Vagina (tissue), 2 donors: ENCODE measurements around the gene MBIP. TPM values are rescaled to one million over a fixed set of nuclear protein-coding genes. Genes with fewer than 3 reads are reported as not detected.

Experiments used
- DNase-seq, 2 donors: peaks; one replicate each; pipeline ENCODE4 v3.0.0-alpha.2; 2017; ENCODE audit errors: extremely low spot score in 2 of 2
- H3K27ac ChIP-seq: fragments of 200-600 bp; sonication (generic); one replicate; pipeline ENCODE4 v1.5.1; 2019
- H3K27me3 ChIP-seq: fragments of 200-600 bp; sonication (generic); one replicate; pipeline ENCODE4 v1.5.1; 2019
- H3K36me3 ChIP-seq, 2 donors: fragments of 200-600 bp; sonication (generic); one replicate each; pipeline ENCODE4 v1.5.1; 2017 to 2019
- H3K4me1 ChIP-seq: fragments of 200-600 bp; sonication (generic); one replicate; pipeline ENCODE4 v1.5.1; 2019
- H3K4me3 ChIP-seq, 2 donors: fragments of 200-600 bp; sonication (generic); 1 replicate in 1 of 2; 2 replicates in 1 of 2; pipeline ENCODE4 v1.5.1; 2016 to 2019
- H3K9me3 ChIP-seq: fragments of 200-600 bp; sonication (generic); one replicate; pipeline ENCODE4 v1.5.1; 2019
- CTCF ChIP-seq, 3 experiments: fragments of 450-650 bp in 2 of 3; fragments of 200-600 bp in 1 of 3; sonication (generic) in 1 of 3; IDR thresholded peaks; one replicate each; pipeline ENCODE4 v1.5.1; 2017 to 2019; ENCODE audit warnings: antibody characterized with exemption in 3 of 3, mild to moderate bottlenecking in 2 of 3, moderate library complexity in 2 of 3
- POLR2A ChIP-seq, 2 donors: fragments of 450-650 bp; IDR thresholded peaks; one replicate each; pipeline ENCODE4 v1.6.1; 2017; ENCODE audit warnings: antibody characterized with exemption in 2 of 2, mild to moderate bottlenecking in 2 of 2, moderate library complexity in 2 of 2
- POLR2AphosphoS5 ChIP-seq, 2 donors: sonication (generic); formaldehyde crosslinking; IDR thresholded peaks; one replicate each; pipeline ENCODE4 v1.9.0; 2017; ENCODE audit warnings: antibody characterized with exemption in 2 of 2, mild to moderate bottlenecking in 2 of 2, low read depth in 1 of 2; ENCODE audit not compliant: insufficient read depth in 1 of 2
- intact Hi-C: fragments of 100-400 bp; cut with DNase I; formaldehyde crosslinking; loops from one replicate; pipeline ENCODE4 v1.15.1; 2023
- total RNA-seq: library from RNA; depleted of rRNA; stranded (reverse); fragments of >200 nt; gene quantifications from one replicate; pipeline ENCODE4 v1.2.3, GENCODE V29; 2016

The MBIP gene
- total RNA-seq, 1 donor from 2014 or later: 8.3 TPM

GRCh38 chr14:36284971-36285595, 35.4 kb downstream of the MBIP start:
- DNase-seq: no peak
- H3K36me3 ChIP-seq: no peaks in the 10 kb centered on the region
- H3K27ac ChIP-seq: no peak overlapping the region
- intact Hi-C loops: no loop called here
- no peaks in the 10 kb centered on the region for H3K4me1 ChIP-seq
- no peak overlapping the region for H3K4me3 ChIP-seq
- TF ChIP-seq POLR2AphosphoS5 (IDR thresholded peaks at IDR 0.05; ENCODE audit: insufficient read depth in 1 of 2, low read depth in 1 of 2) (no peak), CTCF (IDR thresholded peaks at IDR 0.05) (no peak), POLR2A (IDR thresholded peaks at IDR 0.05) (no peak)
- no peaks in the 10 kb centered on the region for H3K9me3 ChIP-seq
- no peaks in the 10 kb centered on the region for H3K27me3 ChIP-seq

DNA sequence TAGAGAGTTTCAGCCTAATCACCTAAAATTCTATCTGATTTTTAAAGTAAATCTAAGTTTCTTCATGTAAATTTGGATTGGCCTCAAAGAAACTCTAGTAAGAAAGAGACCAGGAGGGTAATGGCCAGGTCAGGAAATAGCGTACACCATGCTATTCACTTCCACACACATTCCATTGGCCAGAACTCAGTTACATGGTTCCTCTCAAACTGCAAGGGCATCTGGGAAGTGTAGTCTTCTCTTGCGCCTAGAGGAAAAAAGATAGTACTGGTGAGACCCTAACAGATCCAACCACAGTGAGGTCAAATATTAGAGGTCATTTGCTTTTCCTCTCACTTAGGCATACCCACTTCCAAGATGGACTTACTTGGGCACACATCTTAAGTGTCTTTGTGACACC, 39.1 kb downstream of the MBIP start:
- no peaks in the 10 kb centered on the region for H3K27me3 ChIP-seq
- TF ChIP-seq POLR2AphosphoS5 (IDR thresholded peaks at IDR 0.05; ENCODE audit: insufficient read depth in 1 of 2, low read depth in 1 of 2) (no peak), POLR2A (IDR thresholded peaks at IDR 0.05) (no peak), CTCF (IDR thresholded peaks at IDR 0.05) (no peak)
- H3K36me3 ChIP-seq: no peaks in the 10 kb centered on the region
- no peaks in the 10 kb centered on the region for H3K4me1 ChIP-seq
- H3K9me3 ChIP-seq: no peaks in the 10 kb centered on the region
- no peak overlapping the region for H3K27ac ChIP-seq
- DNase-seq: no peak
- intact Hi-C loops: no loop called here
- no peak overlapping the region for H3K4me3 ChIP-seq

- Histone ChIP-seq H3K9me3 (no peaks in the 10 kb centered on the region), H3K4me1 (no peaks in the 10 kb centered on the region), H3K4me3 (no peak overlapping the region), H3K36me3 (no peaks in the 10 kb centered on the region), H3K27me3 (no peaks in the 10 kb centered on the region), H3K27ac (no peak overlapping the region)
- DNase-seq: no peak
- TF ChIP-seq POLR2A (IDR thresholded peaks at IDR 0.05) (no peak), CTCF (IDR thresholded peaks at IDR 0.05) (no peak), POLR2AphosphoS5 (IDR thresholded peaks at IDR 0.05; ENCODE audit: insufficient read depth in 1 of 2, low read depth in 1 of 2) (no peak)
- intact Hi-C loops: no loop called here
Measured at GRCh38 chr14:36279306-36280190, 40.9 kb downstream of the MBIP start.

DNA sequence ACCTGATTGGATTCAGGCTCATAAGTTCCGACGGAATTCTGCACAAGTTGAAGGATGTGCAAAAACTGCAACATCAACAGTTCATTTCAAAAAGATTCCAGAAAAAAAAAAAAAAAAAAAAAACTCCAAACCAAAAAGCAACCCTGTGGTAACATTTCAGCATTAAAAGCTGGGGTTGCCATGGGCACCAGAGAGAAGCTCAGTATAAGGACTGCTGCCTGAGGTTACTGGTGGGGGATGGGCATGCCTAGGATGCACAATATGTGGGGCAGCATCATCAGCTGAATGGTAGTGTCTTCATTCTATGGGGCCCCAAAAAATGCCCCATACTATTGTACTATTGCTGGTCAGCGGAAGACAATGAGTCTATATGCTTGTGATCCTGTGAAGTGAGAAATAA, 44.7 kb downstream of the MBIP start:
- Histone ChIP-seq H3K27me3 (no peaks in the 10 kb centered on the region), H3K36me3 (no peaks in the 10 kb centered on the region), H3K9me3 (no peaks in the 10 kb centered on the region), H3K27ac (no peak overlapping the region), H3K4me1 (no peaks in the 10 kb centered on the region), H3K4me3 (no peak overlapping the region)
- DNase-seq: no peak
- no peak for TF ChIP-seq POLR2A (IDR thresholded peaks at IDR 0.05)
- no peak for TF ChIP-seq CTCF (IDR thresholded peaks at IDR 0.05)
- TF ChIP-seq POLR2AphosphoS5 (IDR thresholded peaks at IDR 0.05; ENCODE audit: insufficient read depth in 1 of 2, low read depth in 1 of 2): no peak
- intact Hi-C loops: no loop called here
